ENCODE results near the gene UBE2G2.

UBE2G2 gene

GRCh38 chr21:44751799-44752636 is 49.6 kb downstream of the UBE2G2 start:
- Histone ChIP-seq H3K9ac (ENCODE audit: low read depth in 1 of 2, low read length in 2 of 2) (no peak overlapping the region), H3K9me3 (ENCODE audit: control insufficient read depth in 2 of 2, low read length in 2 of 2) (no peaks in the 10 kb centered on the region), H3K27ac (ENCODE audit: low read depth in 2 of 2, low read length in 2 of 2) (no peak overlapping the region), H3K36me3 (ENCODE audit: control insufficient read depth in 2 of 2, insufficient read depth in 2 of 2, low read length in 2 of 2) (no peaks in the 10 kb centered on the region), H3K27me3 (ENCODE audit: control insufficient read depth in 2 of 2, insufficient read depth in 2 of 2, low read length in 2 of 2) (peaks cover 0 to 3% of the 10 kb centered on the region in 2 donors), H3K4me3 (ENCODE audit: low read length in 2 of 2) (no peak overlapping the region), H3K4me1 (ENCODE audit: control insufficient read depth in 2 of 2, insufficient read depth in 2 of 2, low read length in 2 of 2) (no peaks in the 10 kb centered on the region)

- no peaks in the 10 kb centered on the region for H3K36me3 ChIP-seq (ENCODE audit: control insufficient read depth in 2 of 2, insufficient read depth in 2 of 2, low read length in 2 of 2)
- peaks cover 0 to 3% of the 10 kb centered on the region in 2 donors for H3K27me3 ChIP-seq (ENCODE audit: control insufficient read depth in 2 of 2, insufficient read depth in 2 of 2, low read length in 2 of 2)
- no peak overlapping the region for H3K9ac ChIP-seq (ENCODE audit: low read depth in 1 of 2, low read length in 2 of 2)
- no peaks in the 10 kb centered on the region for H3K9me3 ChIP-seq (ENCODE audit: control insufficient read depth in 2 of 2, low read length in 2 of 2)
- H3K4me3 ChIP-seq (ENCODE audit: low read length in 2 of 2), result no peak overlapping the region
- no peaks in the 10 kb centered on the region for H3K4me1 ChIP-seq (ENCODE audit: control insufficient read depth in 2 of 2, insufficient read depth in 2 of 2, low read length in 2 of 2)
- no peak overlapping the region for H3K27ac ChIP-seq (ENCODE audit: low read depth in 2 of 2, low read length in 2 of 2)
Observed at GRCh38 chr21:44751186-44751798, 50.3 kb downstream of the UBE2G2 start.

- no peak overlapping the region for H3K9ac ChIP-seq (ENCODE audit: low read depth in 1 of 2, low read length in 2 of 2)
- H3K27ac ChIP-seq (ENCODE audit: low read depth in 2 of 2, low read length in 2 of 2), result no peak overlapping the region
- H3K9me3 ChIP-seq (ENCODE audit: control insufficient read depth in 2 of 2, low read length in 2 of 2), result no peaks in the 10 kb centered on the region
- no peak overlapping the region for H3K4me3 ChIP-seq (ENCODE audit: low read length in 2 of 2)
- H3K36me3 ChIP-seq (ENCODE audit: control insufficient read depth in 2 of 2, insufficient read depth in 2 of 2, low read length in 2 of 2), result no peaks in the 10 kb centered on the region
- peaks cover 0 to 3% of the 10 kb centered on the region in 2 donors for H3K27me3 ChIP-seq (ENCODE audit: control insufficient read depth in 2 of 2, insufficient read depth in 2 of 2, low read length in 2 of 2)
- no peaks in the 10 kb centered on the region for H3K4me1 ChIP-seq (ENCODE audit: control insufficient read depth in 2 of 2, insufficient read depth in 2 of 2, low read length in 2 of 2)
Observed at GRCh38 chr21:44750675-44751025, 51.0 kb downstream of the UBE2G2 start.

- peaks cover 0 to 3% of the 10 kb centered on the region in 2 donors for H3K27me3 ChIP-seq (ENCODE audit: control insufficient read depth in 2 of 2, insufficient read depth in 2 of 2, low read length in 2 of 2)
- H3K9me3 ChIP-seq (ENCODE audit: control insufficient read depth in 2 of 2, low read length in 2 of 2), result no peaks in the 10 kb centered on the region
- H3K9ac ChIP-seq (ENCODE audit: low read depth in 1 of 2, low read length in 2 of 2), result no peak overlapping the region
- no peak overlapping the region for H3K27ac ChIP-seq (ENCODE audit: low read depth in 2 of 2, low read length in 2 of 2)
- H3K4me3 ChIP-seq (ENCODE audit: low read length in 2 of 2), result no peak overlapping the region
- no peaks in the 10 kb centered on the region for H3K36me3 ChIP-seq (ENCODE audit: control insufficient read depth in 2 of 2, insufficient read depth in 2 of 2, low read length in 2 of 2)
- H3K4me1 ChIP-seq (ENCODE audit: control insufficient read depth in 2 of 2, insufficient read depth in 2 of 2, low read length in 2 of 2), result no peaks in the 10 kb centered on the region
Observed at GRCh38 chr21:44749759-44750674, 51.6 kb downstream of the UBE2G2 start.

GRCh38 chr21:44749116-44749758 is 52.4 kb downstream of the UBE2G2 start:
- H3K9ac ChIP-seq (ENCODE audit: low read depth in 1 of 2, low read length in 2 of 2), result no peak overlapping the region
- H3K27me3 ChIP-seq (ENCODE audit: control insufficient read depth in 2 of 2, insufficient read depth in 2 of 2, low read length in 2 of 2), result peaks cover 0 to 3% of the 10 kb centered on the region in 2 donors
- no peaks in the 10 kb centered on the region for H3K4me1 ChIP-seq (ENCODE audit: control insufficient read depth in 2 of 2, insufficient read depth in 2 of 2, low read length in 2 of 2)
- no peak overlapping the region for H3K4me3 ChIP-seq (ENCODE audit: low read length in 2 of 2)
- H3K36me3 ChIP-seq (ENCODE audit: control insufficient read depth in 2 of 2, insufficient read depth in 2 of 2, low read length in 2 of 2), result no peaks in the 10 kb centered on the region
- H3K27ac ChIP-seq (ENCODE audit: low read depth in 2 of 2, low read length in 2 of 2), result no peak overlapping the region
- H3K9me3 ChIP-seq (ENCODE audit: control insufficient read depth in 2 of 2, low read length in 2 of 2), result no peaks in the 10 kb centered on the region

DNA sequence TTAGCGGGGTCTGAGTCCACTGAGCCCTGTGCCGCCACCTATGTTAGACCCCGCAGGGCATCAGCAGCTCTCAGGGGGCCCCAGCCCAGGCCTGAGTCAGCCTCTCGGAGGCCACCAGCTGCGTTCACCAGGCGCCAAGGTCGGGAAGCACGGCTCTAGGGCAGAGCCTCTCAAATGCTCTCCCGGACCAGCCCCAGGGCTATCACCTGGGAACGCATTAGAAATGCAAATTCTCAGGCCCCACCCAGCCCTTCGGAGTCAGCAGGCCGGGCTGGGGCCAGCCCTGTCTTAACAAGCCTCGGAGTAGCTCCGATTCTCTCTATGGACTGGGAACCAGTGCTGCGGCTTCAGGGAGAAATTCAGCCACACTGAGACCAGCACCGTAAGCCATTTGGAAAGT is 53.0 kb downstream of the UBE2G2 start:
- Histone ChIP-seq H3K9me3 (ENCODE audit: control insufficient read depth in 2 of 2, low read length in 2 of 2) (no peaks in the 10 kb centered on the region), H3K27ac (ENCODE audit: low read depth in 2 of 2, low read length in 2 of 2) (no peak overlapping the region), H3K9ac (ENCODE audit: low read depth in 1 of 2, low read length in 2 of 2) (no peak overlapping the region), H3K4me1 (ENCODE audit: control insufficient read depth in 2 of 2, insufficient read depth in 2 of 2, low read length in 2 of 2) (no peaks in the 10 kb centered on the region), H3K36me3 (ENCODE audit: control insufficient read depth in 2 of 2, insufficient read depth in 2 of 2, low read length in 2 of 2) (no peaks in the 10 kb centered on the region), H3K27me3 (ENCODE audit: control insufficient read depth in 2 of 2, insufficient read depth in 2 of 2, low read length in 2 of 2) (peaks cover 0 to 3% of the 10 kb centered on the region in 2 donors), H3K4me3 (ENCODE audit: low read length in 2 of 2) (no peak overlapping the region)

DNA sequence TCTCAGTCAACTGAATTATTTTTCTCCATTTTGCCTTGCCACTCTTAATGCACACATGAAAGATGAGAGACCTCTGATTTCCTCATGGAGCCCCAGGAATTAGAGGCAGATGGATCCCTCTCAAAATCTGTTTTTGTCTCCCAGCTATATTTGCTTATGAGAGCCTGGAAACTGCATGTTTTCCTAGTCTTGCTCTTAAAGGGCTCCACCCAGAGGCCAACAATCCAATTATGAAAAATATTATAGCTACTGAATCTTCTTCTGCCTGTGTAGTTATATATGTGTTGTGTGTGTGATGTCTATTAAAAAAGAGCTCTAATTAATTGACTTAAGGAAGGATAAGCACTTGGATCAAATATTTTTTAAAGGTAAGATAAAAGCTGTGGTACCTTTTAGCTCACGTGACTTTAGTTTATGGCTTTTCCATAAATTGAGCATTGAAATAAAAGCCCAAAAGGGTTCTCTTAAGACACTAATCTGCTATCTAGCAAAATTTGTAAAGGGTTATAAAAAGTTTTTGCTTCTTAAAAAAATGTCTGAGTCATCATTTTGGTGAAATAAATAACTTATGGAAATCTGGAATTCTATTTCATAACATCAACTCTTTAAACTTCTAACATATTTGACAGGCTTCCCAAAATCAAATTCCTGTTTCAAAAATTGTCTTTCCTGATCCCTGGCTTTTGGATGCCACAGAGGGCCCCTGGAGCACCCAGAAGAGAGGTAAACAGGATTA is 59.0 kb downstream of the UBE2G2 start:
- Histone ChIP-seq H3K9me3 (ENCODE audit: control insufficient read depth in 2 of 2, low read length in 2 of 2) (no peaks in the 10 kb centered on the region), H3K27ac (ENCODE audit: low read depth in 2 of 2, low read length in 2 of 2) (no peak overlapping the region), H3K9ac (ENCODE audit: low read depth in 1 of 2, low read length in 2 of 2) (no peak overlapping the region), H3K4me3 (ENCODE audit: low read length in 2 of 2) (no peak overlapping the region), H3K36me3 (ENCODE audit: control insufficient read depth in 2 of 2, insufficient read depth in 2 of 2, low read length in 2 of 2) (no peaks in the 10 kb centered on the region), H3K4me1 (ENCODE audit: control insufficient read depth in 2 of 2, insufficient read depth in 2 of 2, low read length in 2 of 2) (no peaks in the 10 kb centered on the region), H3K27me3 (ENCODE audit: control insufficient read depth in 2 of 2, insufficient read depth in 2 of 2, low read length in 2 of 2) (no peaks in the 10 kb centered on the region)

GRCh38 chr21:44741921-44742320 is 59.7 kb downstream of the UBE2G2 start:
- Histone ChIP-seq H3K4me3 (ENCODE audit: low read length in 2 of 2) (no peak overlapping the region), H3K36me3 (ENCODE audit: control insufficient read depth in 2 of 2, insufficient read depth in 2 of 2, low read length in 2 of 2) (no peaks in the 10 kb centered on the region), H3K9me3 (ENCODE audit: control insufficient read depth in 2 of 2, low read length in 2 of 2) (peaks cover 0 to 3% of the 10 kb centered on the region in 2 donors), H3K9ac (ENCODE audit: low read depth in 1 of 2, low read length in 2 of 2) (no peak overlapping the region), H3K4me1 (ENCODE audit: control insufficient read depth in 2 of 2, insufficient read depth in 2 of 2, low read length in 2 of 2) (no peaks in the 10 kb centered on the region), H3K27ac (ENCODE audit: low read depth in 2 of 2, low read length in 2 of 2) (no peak overlapping the region), H3K27me3 (ENCODE audit: control insufficient read depth in 2 of 2, insufficient read depth in 2 of 2, low read length in 2 of 2) (no peaks in the 10 kb centered on the region)

DNA sequence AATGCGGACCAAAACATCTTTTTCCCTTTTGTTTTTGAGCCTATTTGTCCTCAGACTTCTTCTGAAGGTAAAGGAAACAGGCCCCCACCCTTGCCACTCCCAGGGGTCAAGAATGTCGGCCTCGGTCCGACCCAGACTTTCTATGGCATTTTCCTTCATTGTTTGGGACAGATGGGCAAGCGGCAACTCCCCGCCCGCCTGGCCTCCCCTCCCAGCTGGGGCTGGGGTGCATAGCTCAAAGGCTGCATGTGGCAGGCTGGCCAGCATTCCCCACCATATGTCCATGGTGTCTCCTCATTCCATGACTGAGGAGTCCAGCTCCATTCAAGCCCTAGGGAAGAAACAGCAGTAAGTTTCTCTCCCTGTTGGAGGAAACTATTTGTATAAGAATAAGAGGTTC is 60.9 kb downstream of the UBE2G2 start:
- H3K36me3 ChIP-seq (ENCODE audit: control insufficient read depth in 2 of 2, insufficient read depth in 2 of 2, low read length in 2 of 2), result no peaks in the 10 kb centered on the region
- no peak overlapping the region for H3K9ac ChIP-seq (ENCODE audit: low read depth in 1 of 2, low read length in 2 of 2)
- peaks cover 0 to 4% of the 10 kb centered on the region in 2 donors for H3K4me1 ChIP-seq (ENCODE audit: control insufficient read depth in 2 of 2, insufficient read depth in 2 of 2, low read length in 2 of 2)
- no peaks in the 10 kb centered on the region for H3K27me3 ChIP-seq (ENCODE audit: control insufficient read depth in 2 of 2, insufficient read depth in 2 of 2, low read length in 2 of 2)
- no peak overlapping the region for H3K4me3 ChIP-seq (ENCODE audit: low read length in 2 of 2)
- peaks cover 0 to 3% of the 10 kb centered on the region in 2 donors for H3K9me3 ChIP-seq (ENCODE audit: control insufficient read depth in 2 of 2, low read length in 2 of 2)
- H3K27ac ChIP-seq (ENCODE audit: low read depth in 2 of 2, low read length in 2 of 2), result no peak overlapping the region

Data from mucosa of rectum (tissue), 2 donors.